ENCODE results near the gene TFB2M. TPM values are rescaled to one million over a fixed set of nuclear protein-coding genes. Genes with fewer than 3 reads are reported as not detected.

Gene TFB2M
- total RNA-seq, 1 donor from 2014 or later, result 6.9 TPM

- H3K27me3 ChIP-seq, result no peaks in the 10 kb centered on the region
- no peaks in the 10 kb centered on the region for H3K36me3 ChIP-seq
- no peak overlapping the region for H3K27ac ChIP-seq
- H3K4me1 ChIP-seq, result peaks cover 45% of the 10 kb centered on the region
- H3K4me3 ChIP-seq, result no peak overlapping the region
- intact Hi-C loops (cut with DNase I), result no loop called here
- no peak for DNase-seq (ENCODE audit: extremely low spot score in 2 of 2)
- TF ChIP-seq POLR2A (IDR thresholded peaks at IDR 0.05), result no peak
- TF ChIP-seq, protein P1, sequence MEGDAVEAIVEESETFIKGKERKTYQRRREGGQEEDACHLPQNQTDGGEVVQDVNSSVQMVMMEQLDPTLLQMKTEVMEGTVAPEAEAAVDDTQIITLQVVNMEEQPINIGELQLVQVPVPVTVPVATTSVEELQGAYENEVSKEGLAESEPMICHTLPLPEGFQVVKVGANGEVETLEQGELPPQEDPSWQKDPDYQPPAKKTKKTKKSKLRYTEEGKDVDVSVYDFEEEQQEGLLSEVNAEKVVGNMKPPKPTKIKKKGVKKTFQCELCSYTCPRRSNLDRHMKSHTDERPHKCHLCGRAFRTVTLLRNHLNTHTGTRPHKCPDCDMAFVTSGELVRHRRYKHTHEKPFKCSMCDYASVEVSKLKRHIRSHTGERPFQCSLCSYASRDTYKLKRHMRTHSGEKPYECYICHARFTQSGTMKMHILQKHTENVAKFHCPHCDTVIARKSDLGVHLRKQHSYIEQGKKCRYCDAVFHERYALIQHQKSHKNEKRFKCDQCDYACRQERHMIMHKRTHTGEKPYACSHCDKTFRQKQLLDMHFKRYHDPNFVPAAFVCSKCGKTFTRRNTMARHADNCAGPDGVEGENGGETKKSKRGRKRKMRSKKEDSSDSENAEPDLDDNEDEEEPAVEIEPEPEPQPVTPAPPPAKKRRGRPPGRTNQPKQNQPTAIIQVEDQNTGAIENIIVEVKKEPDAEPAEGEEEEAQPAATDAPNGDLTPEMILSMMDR (IDR thresholded peaks at IDR 0.05), result no peak
- no peaks in the 10 kb centered on the region for H3K9me3 ChIP-seq
These were observed 11.7 kb upstream of the TFB2M start for GRCh38 chr1:246577720-246578106.

GRCh38 chr1:246577082-246577719 is 11.1 kb upstream of the TFB2M start:
- H3K9me3 ChIP-seq, result no peaks in the 10 kb centered on the region
- intact Hi-C loops (cut with DNase I), result no loop called here
- no peak overlapping the region for H3K27ac ChIP-seq
- H3K4me1 ChIP-seq, result peaks cover 45% of the 10 kb centered on the region
- no peak overlapping the region for H3K4me3 ChIP-seq
- no peaks in the 10 kb centered on the region for H3K36me3 ChIP-seq
- no peaks in the 10 kb centered on the region for H3K27me3 ChIP-seq
- TF ChIP-seq, protein P1 (IDR thresholded peaks at IDR 0.05), result no peak
- TF ChIP-seq POLR2A (IDR thresholded peaks at IDR 0.05), result no peak
- TF ChIP-seq POLR2AphosphoS5 (IDR thresholded peaks at IDR 0.05; ENCODE audit: insufficient read depth in 1 of 2, low read depth in 1 of 2), result no peak
- DNase-seq (ENCODE audit: extremely low spot score in 2 of 2), result no peak

GRCh38 chr1:246576709-246577032 is 10.6 kb upstream of the TFB2M start:
- Histone ChIP-seq H3K27me3 (no peaks in the 10 kb centered on the region), H3K4me1 (peaks cover 47% of the 10 kb centered on the region), H3K9me3 (no peaks in the 10 kb centered on the region), H3K27ac (no peak overlapping the region), H3K36me3 (no peaks in the 10 kb centered on the region), H3K4me3 (no peak overlapping the region)
- DNase-seq (ENCODE audit: extremely low spot score in 2 of 2), result no peak
- intact Hi-C loops (cut with DNase I), result no loop called here
- TF ChIP-seq, protein P1 (IDR thresholded peaks at IDR 0.05), result no peak
- TF ChIP-seq POLR2AphosphoS5 (IDR thresholded peaks at IDR 0.05; ENCODE audit: insufficient read depth in 1 of 2, low read depth in 1 of 2) (no peak), POLR2A (IDR thresholded peaks at IDR 0.05) (no peak)

- intact Hi-C loops (cut with DNase I), result loop anchor here (2.0 kb wide), 1 partner anchor 49 kb away; no protein-coding TSS in a partner anchor
- no peaks in the 10 kb centered on the region for H3K27me3 ChIP-seq
- no peaks in the 10 kb centered on the region for H3K36me3 ChIP-seq
- H3K4me1 ChIP-seq, result peaks cover 38% of the 10 kb centered on the region
- H3K9me3 ChIP-seq, result no peaks in the 10 kb centered on the region
- peak overlapping the region; percentile 6 for H3K27ac ChIP-seq
- no peak for TF ChIP-seq POLR2AphosphoS5 (IDR thresholded peaks at IDR 0.05; ENCODE audit: insufficient read depth in 1 of 2, low read depth in 1 of 2)
- no peak for TF ChIP-seq POLR2A (IDR thresholded peaks at IDR 0.05)
- TF ChIP-seq, protein P1 (IDR thresholded peaks at IDR 0.05), result no peak
- no peak overlapping the region for H3K4me3 ChIP-seq
- DNase-seq (ENCODE audit: extremely low spot score in 2 of 2), result no peak
These were observed 7.4 kb upstream of the TFB2M start for GRCh38 chr1:246573491-246573890.

- intact Hi-C loops (cut with DNase I), result loop anchor here (2.0 kb wide), 1 partner anchor 50 kb away; no protein-coding TSS in a partner anchor
- TF ChIP-seq POLR2AphosphoS5 (IDR thresholded peaks at IDR 0.05; ENCODE audit: insufficient read depth in 1 of 2, low read depth in 1 of 2) (peak in 1 of 2 donors; percentile 70), POLR2A (IDR thresholded peaks at IDR 0.05) (no peak)
- no peaks in the 10 kb centered on the region for H3K27me3 ChIP-seq
- no peaks in the 10 kb centered on the region for H3K9me3 ChIP-seq
- no peak for DNase-seq (ENCODE audit: extremely low spot score in 2 of 2)
- H3K4me3 ChIP-seq, result no peak overlapping the region
- H3K4me1 ChIP-seq, result peaks cover 43% of the 10 kb centered on the region
- peak overlapping the region; percentile 74 for H3K27ac ChIP-seq
- no peaks in the 10 kb centered on the region for H3K36me3 ChIP-seq
These were observed 6.7 kb upstream of the TFB2M start for GRCh38 chr1:246572785-246573184.
